GM12865 (cell line): ENCODE data around the gene ERP44.
A peak's percentile ranks its signal among the peaks of the same experiment; 100 is the strongest.
"Not testable (repeated sequence)": the region's sequence is repeated elsewhere in the genome, so short reads cannot be mapped to it uniquely, and the experiment has no call there.

Source experiments
- DNase-seq: peaks from one replicate; pipeline ENCODE4 v3.0.0; 2010; ENCODE audit warnings: low read depth
- H3K4me3 ChIP-seq: 2 replicates; pipeline ENCODE4 v1.5.1; 2011; ENCODE audit warnings: mild to moderate bottlenecking, low read depth, low read length, control low read depth
- TF ChIP-seq, protein P1 (sequence below): IDR thresholded peaks from 2 replicates; pipeline ENCODE4 v1.5.1; 2011; ENCODE audit warnings: low read length, control low read depth, low read depth, inconsistent platforms; ENCODE audit not compliant: insufficient read depth; ENCODE audit errors: missing control alignments

Gene ERP44

GRCh38 chr9:100099722-100100042, 882 bp upstream of the ERP44 start:
- peak overlapping the region; percentile 72 for H3K4me3 ChIP-seq
- TF ChIP-seq, protein P1, sequence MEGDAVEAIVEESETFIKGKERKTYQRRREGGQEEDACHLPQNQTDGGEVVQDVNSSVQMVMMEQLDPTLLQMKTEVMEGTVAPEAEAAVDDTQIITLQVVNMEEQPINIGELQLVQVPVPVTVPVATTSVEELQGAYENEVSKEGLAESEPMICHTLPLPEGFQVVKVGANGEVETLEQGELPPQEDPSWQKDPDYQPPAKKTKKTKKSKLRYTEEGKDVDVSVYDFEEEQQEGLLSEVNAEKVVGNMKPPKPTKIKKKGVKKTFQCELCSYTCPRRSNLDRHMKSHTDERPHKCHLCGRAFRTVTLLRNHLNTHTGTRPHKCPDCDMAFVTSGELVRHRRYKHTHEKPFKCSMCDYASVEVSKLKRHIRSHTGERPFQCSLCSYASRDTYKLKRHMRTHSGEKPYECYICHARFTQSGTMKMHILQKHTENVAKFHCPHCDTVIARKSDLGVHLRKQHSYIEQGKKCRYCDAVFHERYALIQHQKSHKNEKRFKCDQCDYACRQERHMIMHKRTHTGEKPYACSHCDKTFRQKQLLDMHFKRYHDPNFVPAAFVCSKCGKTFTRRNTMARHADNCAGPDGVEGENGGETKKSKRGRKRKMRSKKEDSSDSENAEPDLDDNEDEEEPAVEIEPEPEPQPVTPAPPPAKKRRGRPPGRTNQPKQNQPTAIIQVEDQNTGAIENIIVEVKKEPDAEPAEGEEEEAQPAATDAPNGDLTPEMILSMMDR: no peak
- DNase-seq: peak; percentile 25

DNA sequence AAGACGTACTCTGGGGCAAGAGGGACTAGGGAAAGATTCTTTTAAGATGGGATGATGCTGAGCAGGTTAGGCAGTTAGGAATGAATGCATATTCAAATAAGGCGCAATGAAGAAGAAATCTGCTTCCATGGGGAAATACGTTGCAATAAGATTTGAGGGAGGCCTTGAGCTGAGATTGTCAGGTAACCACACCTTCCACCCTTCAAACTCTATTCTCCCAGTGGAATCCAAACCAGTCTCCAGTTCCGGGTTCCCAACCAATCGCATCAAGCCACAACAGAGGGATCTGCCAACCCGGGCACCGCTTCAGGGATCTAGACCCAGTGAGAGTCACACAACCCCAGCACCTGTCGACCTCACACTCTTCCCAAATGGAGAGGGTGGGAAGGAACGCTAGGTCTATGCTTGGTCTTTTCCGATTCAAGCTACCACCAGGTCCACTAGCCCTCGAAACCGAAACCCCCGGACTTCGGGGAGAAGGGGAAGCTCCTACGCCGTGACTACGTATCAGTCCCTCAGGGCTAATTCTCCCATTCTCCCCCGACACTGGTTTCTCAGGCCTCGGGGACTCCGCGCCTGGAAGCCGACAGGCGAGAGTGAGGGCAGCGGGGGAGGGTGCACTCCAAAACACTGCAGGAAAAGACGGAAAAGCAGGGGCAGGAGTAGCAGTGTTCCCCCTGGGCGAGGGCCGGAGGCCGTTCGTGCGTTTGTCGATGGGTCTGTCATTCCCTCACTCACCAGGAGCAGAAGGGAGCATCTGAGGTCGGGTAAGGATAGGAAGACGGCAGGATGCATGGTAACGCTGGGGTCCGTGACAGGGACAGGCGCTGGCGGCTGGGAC, 534 bp downstream of the ERP44 start:
- TF ChIP-seq, protein P1: no peak
- H3K4me3 ChIP-seq: peak overlapping the region; percentile 72
- DNase-seq: peak; percentile 72

GRCh38 chr9:100096378-100096916, 2.4 kb downstream of the ERP44 start:
- H3K4me3 ChIP-seq: peak overlapping the region; percentile 72
- DNase-seq: no peak

GRCh38 chr9:100094411-100094810, 4.4 kb downstream of the ERP44 start:
- H3K4me3 ChIP-seq, DNase-seq: not testable (repeated sequence)

More at GRCh38 chr9:100096378-100096916, 2.4 kb downstream of the ERP44 start:
- TF ChIP-seq, protein P1: no peak

GRCh38 chr9:100092066-100092465, 6.7 kb downstream of the ERP44 start:
- no peak overlapping the region for H3K4me3 ChIP-seq
- TF ChIP-seq, protein P1: no peak
- no peak for DNase-seq

GRCh38 chr9:100091650-100092049, 7.2 kb downstream of the ERP44 start:
- H3K4me3 ChIP-seq: no peak overlapping the region
- TF ChIP-seq, protein P1: no peak
- no peak for DNase-seq

DNA sequence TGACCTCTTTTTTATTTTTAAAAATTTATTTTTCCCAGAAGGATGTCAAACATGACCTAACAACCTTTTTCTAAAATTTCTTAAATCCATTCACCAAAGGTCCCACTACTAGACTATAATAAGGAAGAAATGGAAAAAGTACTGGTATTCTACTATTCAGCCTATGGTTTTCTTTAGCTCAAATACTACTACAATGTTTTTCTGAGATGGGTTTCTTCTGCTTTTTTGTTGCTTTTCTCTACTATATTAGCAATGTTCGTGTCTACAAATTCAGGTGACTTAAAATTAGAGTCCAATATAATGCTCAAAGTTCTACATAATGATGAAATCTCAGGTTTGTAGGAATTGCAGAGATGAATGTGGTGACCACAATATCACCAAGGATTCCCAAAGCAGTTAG, 7.9 kb downstream of the ERP44 start:
- TF ChIP-seq, protein P1: no peak
- no peak for DNase-seq
- H3K4me3 ChIP-seq: no peak overlapping the region
